GM12878 (cell line): Measurements from ENCODE around the gene OAF. TPM values are rescaled to one million over a fixed set of nuclear protein-coding genes. Genes with fewer than 3 reads are reported as not detected.

Experiments
- ATAC-seq: fragments of 200-7000 bp; cut with Tn5 transposase; 3 replicates; pipeline ENCODE4 v1.9.1; 2020; ENCODE audit warnings: mild to moderate bottlenecking, moderate library complexity
- BruUV-seq: library from RNA; stranded (reverse); fragments of 400-500 nt; replicated peaks from 2 replicates; lab custom pipeline; 2021; lab: Mats Ljungman, UMichigan
- CTCF ChIA-PET: fragments of 300-600 bp; sonication (Branson Sonifier 250); formaldehyde crosslinking; extraction: SDS; loops from one replicate; lab custom pipeline; 2021; ENCODE audit warnings: inconsistent platforms; lab: Yijun Ruan, JAX
- POLR2A ChIA-PET: fragments of 350-600 bp; formaldehyde crosslinking; extraction: SDS; loops from one replicate; lab custom pipeline; 2021; ENCODE audit warnings: inconsistent platforms; lab: Charles Lee
- RAD21 ChIA-PET: fragments of 300-600 bp; sonication (Branson Sonifier 250); formaldehyde crosslinking; loops from one replicate; lab custom pipeline; 2023; ENCODE audit warnings: antibody characterized with exemption; ENCODE audit not compliant: unreplicated experiment; lab: Charles Lee
- SMC1A ChIA-PET: fragments of 300-600 bp; sonication (Branson Sonifier 250); formaldehyde crosslinking; loops from one replicate; lab custom pipeline; 2023; ENCODE audit not compliant: unreplicated experiment, uncharacterized antibody; lab: Charles Lee
- DNase-seq: peaks from one replicate; pipeline ENCODE4 v3.0.0-alpha.2; 2011; ENCODE audit warnings: low read depth, low spot score
- FAIRE-seq: peaks from 3 replicates; lab custom pipeline; 2011; peaks lifted over from hg19 to GRCh38; lab: Jason Lieb, UNC
- H2AFZ ChIP-seq: 2 replicates; pipeline ENCODE4 v1.6.0; 2011; ENCODE audit warnings: low read depth, low read length, control low read depth; ENCODE audit not compliant: control insufficient read depth
- H3K27ac ChIP-seq: 2 replicates; pipeline ENCODE4 v1.5.1; 2011; ENCODE audit warnings: control low read depth; ENCODE audit not compliant: control insufficient read depth, insufficient read depth
- H3K27me3 ChIP-seq, 2 experiments: replicated peaks in 1 of 2; 2 replicates each; pipeline versions ENCODE4 v1.6.0 to v1.6.1; 2011; ENCODE audit warnings: low read length in 1 of 2; ENCODE audit not compliant: control insufficient read depth in 2 of 2, insufficient read depth in 2 of 2
- H3K36me3 ChIP-seq, 2 experiments: 2 replicates each; pipeline ENCODE4 v1.5.1; 2011; ENCODE audit warnings: low read length in 1 of 2; ENCODE audit not compliant: control insufficient read depth in 2 of 2, insufficient read depth in 2 of 2
- H3K4me1 ChIP-seq: 2 replicates; pipeline ENCODE4 v1.6.1; 2011; ENCODE audit warnings: mild to moderate bottlenecking, low read length, moderate library complexity, mixed read lengths; ENCODE audit not compliant: control insufficient read depth, insufficient read depth
- H3K4me2 ChIP-seq: 2 replicates; pipeline ENCODE4 v1.6.0; 2011; ENCODE audit warnings: control low read depth; ENCODE audit not compliant: control insufficient read depth, insufficient read depth
- H3K4me3 ChIP-seq: fragments of 200-600 bp; sonication (generic); 2 replicates; pipeline ENCODE4 v1.5.1; 2016
- H3K79me2 ChIP-seq: 2 replicates; pipeline ENCODE4 v1.6.0; 2011; ENCODE audit warnings: low read length; ENCODE audit not compliant: control insufficient read depth, insufficient read depth
- H3K9ac ChIP-seq: 2 replicates; pipeline ENCODE4 v1.8.0; 2011; ENCODE audit warnings: low read length, control low read depth, mixed read lengths; ENCODE audit not compliant: control insufficient read depth, insufficient read depth
- H3K9me3 ChIP-seq: replicated peaks from 3 replicates; pipeline ENCODE4 v1.5.1; 2011; ENCODE audit warnings: mild to moderate bottlenecking, low read length; ENCODE audit not compliant: control insufficient read depth, insufficient read depth
- H4K20me1 ChIP-seq: 2 replicates; pipeline ENCODE4 v1.6.0; 2011; ENCODE audit not compliant: control insufficient read depth, insufficient read depth
- EP300 ChIP-seq, 2 experiments: fragments of 150-350 bp in 1 of 2; IDR thresholded peaks; 2 replicates each; pipeline ENCODE4 v1.6.1; 2011 to 2012; ENCODE audit warnings: low read depth in 2 of 2, low read length in 2 of 2, borderline replicate concordance in 1 of 2, improper control_type of control experiment in 1 of 2, inconsistent platforms in 1 of 2; ENCODE audit not compliant: control insufficient read depth in 1 of 2
- IKZF1 ChIP-seq: fragments of 450-650 bp; conservative IDR thresholded peaks from 2 replicates; pipeline ENCODE4 v1.6.1; 2017; ENCODE audit warnings: antibody characterized with exemption, mild to moderate bottlenecking
- MTA3 ChIP-seq: IDR thresholded peaks from 2 replicates; pipeline ENCODE4 v1.6.1; 2012; ENCODE audit warnings: low read length, inconsistent platforms, borderline replicate concordance
- NR2C2 ChIP-seq: IDR thresholded peaks from 2 replicates; pipeline ENCODE4 v1.6.1; 2011; ENCODE audit warnings: borderline replicate concordance, low read depth; ENCODE audit not compliant: control insufficient read depth, insufficient read length
- RUNX3 ChIP-seq: IDR thresholded peaks from 2 replicates; pipeline ENCODE4 v1.6.1; 2012; ENCODE audit warnings: low read length, inconsistent platforms
- ZBTB11 ChIP-seq: fragments of 450-650 bp; formaldehyde crosslinking; IDR thresholded peaks from 2 replicates; pipeline ENCODE4 v1.5.0; 2022; ENCODE audit warnings: mild to moderate bottlenecking, missing genetic modification characterization
- ZNF217 ChIP-seq: fragments of 450-650 bp; IDR thresholded peaks from 2 replicates; pipeline ENCODE4 v1.6.1; 2017; ENCODE audit warnings: antibody characterized with exemption, mild to moderate bottlenecking
- WGBS: methylation state at CpG from one replicate; pipeline ENCODE4 v1.1.6; 2016; ENCODE audit warnings: low lambda C conversion rate; ENCODE audit not compliant: insufficient replicate concordance, insufficient coverage; ENCODE audit errors: missing lambda C conversion rate; 5-methylcytosine and 5-hydroxymethylcytosine counted together
- in situ Hi-C: fragments of 300-500 bp; cut with MboI; formaldehyde crosslinking; loops from 9 replicates; pipeline ENCODE4 v1.14.3; 2018; ENCODE audit warnings: mixed read lengths
- intact Hi-C: fragments of 100-400 bp; cut with micrococcal nuclease; formaldehyde crosslinking; loops from one replicate; pipeline ENCODE4 v1.14.2; 2022; ENCODE audit not compliant: unreplicated experiment
- polyA plus RNA-seq, 11 experiments: library from polyadenylated mRNA; depleted of rRNA in 4 of 11; unstranded in 6 of 11; stranded (reverse) in 5 of 11; fragments of >200 nt; fragmentation: Nextera tagmentation in 4 of 11; fragmentation: Illumina TruSeq in 1 of 11; extraction: Ambion mirVana in 4 of 11; extraction: Trizol in 1 of 11; gene quantifications; 1 replicate in 1 of 11; 2 replicates in 10 of 11; pipeline versions ENCODE4 v1.2.1 to v1.2.3, GENCODE V29; 2011 to 2016; ENCODE audit warnings: inconsistent platforms in 2 of 11, missing spikeins in 2 of 11, low read depth in 1 of 11
- total RNA-seq, 4 experiments: library from RNA; depleted of rRNA in 3 of 4; stranded (reverse); fragments of >200 nt in 3 of 4; fragmentation: Illumina TruSeq in 1 of 4; extraction: Trizol in 1 of 4; gene quantifications; 2 replicates each; pipeline versions ENCODE4 v1.2.1 to v1.2.3, GENCODE V29; 2013 to 2021

Gene OAF
- total and polyA plus RNA-seq, 10 of the 15 experiments (the other 5 are each of a cell fraction or from before 2014, with no cell fraction given), result 0.10 to 4.7 (median 1.1) TPM

DNA sequence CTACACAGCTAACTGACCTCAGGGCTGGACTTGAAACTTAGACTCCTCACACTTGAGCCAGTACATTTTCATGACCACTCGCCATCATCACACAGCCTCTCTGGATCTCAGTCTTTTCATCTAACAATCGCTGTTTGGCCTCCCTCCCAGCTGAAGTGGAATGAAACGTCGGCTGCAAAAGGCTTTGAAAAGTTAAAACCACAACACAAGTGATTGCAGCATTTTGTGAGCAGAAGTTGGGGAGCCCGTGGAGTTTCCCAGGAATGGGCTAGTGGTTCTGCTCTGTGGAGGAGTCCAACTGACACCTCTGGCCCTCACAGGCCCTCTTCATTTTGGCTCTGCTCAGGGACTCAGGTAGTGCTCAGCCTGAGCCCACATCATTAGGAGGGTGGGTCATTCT is 37.0 kb upstream of the OAF start:
- BruUV-seq, result no TSS peak
- POLR2A ChIA-PET, result no interaction called here
- H3K36me3 ChIP-seq, result no peaks in the 10 kb centered on the region
- no peak overlapping the region for H2AFZ ChIP-seq
- H3K4me1 ChIP-seq, result no peaks in the 10 kb centered on the region
- ATAC-seq, result no peak
- H4K20me1 ChIP-seq, result no peaks in the 10 kb centered on the region
- no peak for DNase-seq
- no peaks in the 10 kb centered on the region for H3K9me3 ChIP-seq
- intact Hi-C loops, result no loop called here
- H3K4me3 ChIP-seq, result no peak overlapping the region
- no peak overlapping the region for H3K27ac ChIP-seq
- in situ Hi-C loops, result loop anchor here (5.0 kb wide), 2 partner anchors 53 to 128 kb away; no protein-coding TSS in a partner anchor
- H3K27me3 ChIP-seq, result peaks cover 14% of the 10 kb centered on the region in 2 experiments
- H3K4me2 ChIP-seq, result no peak overlapping the region
- FAIRE-seq, result no peak
- SMC1A ChIA-PET, result interaction anchor here (1.0 to 2.1 kb wide), 3 partner anchors 18 to 123 kb away, joined by 3 to 10 read pairs (median 4); no protein-coding TSS in a partner anchor
- TF ChIP-seq RUNX3 (no peak), ZNF217 (no peak), IKZF1 (no peak), MTA3 (no peak), EP300 (IDR thresholded peaks at IDR 0.05; ENCODE audit: borderline replicate concordance in 1 of 2, control insufficient read depth in 1 of 2, low read depth in 2 of 2, low read length in 2 of 2) (no peak), ZBTB11 (CRISPR knock-in tag) (no peak), NR2C2 (no peak)
- CTCF ChIA-PET, result interaction anchor here (0.7 to 7.0 kb wide), 2 partner anchors 62 to 127 kb away, joined by 4 to 83 read pairs; no protein-coding TSS in a partner anchor
- RAD21 ChIA-PET, result interaction anchor here (1.5 kb wide), 1 partner anchor 126 kb away, joined by 3 read pairs; no protein-coding TSS in a partner anchor
- H3K79me2 ChIP-seq, result no peaks in the 10 kb centered on the region
- H3K9ac ChIP-seq, result no peak overlapping the region
- 16% methylated on average over 5 of the region's 5 CpGs for WGBS
